ENCODE measurements around the gene SH3TC1.

DNA sequence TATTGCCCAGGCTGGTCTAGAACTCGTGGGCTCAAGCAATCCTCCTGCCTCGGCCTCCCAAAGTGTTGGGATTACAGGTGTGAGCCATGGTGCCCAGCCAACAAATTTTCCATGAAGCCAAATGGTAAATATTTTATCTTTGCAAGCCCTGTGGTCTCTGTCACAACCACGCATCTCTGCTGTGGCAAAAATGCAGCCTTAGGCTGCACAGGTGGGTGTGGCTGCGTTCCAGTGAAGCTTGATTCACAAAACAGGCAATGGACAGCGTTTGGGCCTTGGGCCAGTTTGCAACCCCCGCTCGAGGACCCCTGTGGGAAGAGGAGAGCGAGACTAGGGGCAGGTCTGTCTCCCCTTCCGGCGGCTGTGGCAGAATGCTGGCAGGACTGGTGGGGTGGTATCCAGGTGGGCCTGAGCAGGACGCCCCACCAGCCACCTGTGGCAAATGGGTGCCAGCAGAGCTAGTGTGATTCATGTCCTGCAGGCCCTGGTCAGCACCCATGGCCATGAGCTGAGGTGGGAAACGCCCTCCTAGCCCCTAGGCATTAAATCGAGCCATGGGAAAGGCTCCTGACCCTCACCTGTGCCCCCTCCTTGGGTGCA, 90.2 kb downstream of the SH3TC1 start:
- no peak for TF ChIP-seq CTCF (IDR thresholded peaks at IDR 0.05; ENCODE audit: low read depth, low read length, missing input control)
- TF ChIP-seq RXRA (IDR thresholded peaks at IDR 0.05) = no peak
- TF ChIP-seq TAF1 (conservative IDR thresholded peaks at IDR 0.05) = no peak
- no peak for TF ChIP-seq RAD21 (IDR thresholded peaks at IDR 0.05)
- TF ChIP-seq GABPA (IDR thresholded peaks at IDR 0.05 in 1 of 2, conservative IDR thresholded peaks at IDR 0.05 in 1 of 2) = no peak
- TF ChIP-seq EGR1 (IDR thresholded peaks at IDR 0.05; ENCODE audit: low read depth in 2 of 2) = no peak
- no peak for TF ChIP-seq YY1 (IDR thresholded peaks at IDR 0.05)
- no peak for TF ChIP-seq HNF4G (IDR thresholded peaks at IDR 0.05)
- no peak for TF ChIP-seq JUND (IDR thresholded peaks at IDR 0.05)
